Epithelial cell of proximal tubule (primary cell): ENCODE results near the gene PLEKHG4. TPM values are rescaled to one million over a fixed set of nuclear protein-coding genes. Genes with fewer than 3 reads are reported as not detected.

Source experiments
- DNase-seq: peaks from one replicate; pipeline ENCODE4 v3.0.0-alpha.2; 2011; ENCODE audit warnings: low read depth
- H3K4me3 ChIP-seq: 2 replicates; pipeline ENCODE4 v1.5.1; 2011; ENCODE audit warnings: low read depth, mild to moderate bottlenecking, low read length
- total RNA-seq: library from RNA; depleted of rRNA; stranded (reverse); fragments of >200 nt; gene quantifications from 2 replicates; pipeline ENCODE4 v1.2.3, GENCODE V29; 2015
- TF ChIP-seq, protein P1 (sequence below): conservative IDR thresholded peaks from 2 replicates; pipeline ENCODE4 v1.5.1; 2012; ENCODE audit warnings: low read depth, mild to moderate bottlenecking, low read length

The PLEKHG4 gene
- total RNA-seq, 1 donor from 2014 or later: 10.2 TPM

DNA sequence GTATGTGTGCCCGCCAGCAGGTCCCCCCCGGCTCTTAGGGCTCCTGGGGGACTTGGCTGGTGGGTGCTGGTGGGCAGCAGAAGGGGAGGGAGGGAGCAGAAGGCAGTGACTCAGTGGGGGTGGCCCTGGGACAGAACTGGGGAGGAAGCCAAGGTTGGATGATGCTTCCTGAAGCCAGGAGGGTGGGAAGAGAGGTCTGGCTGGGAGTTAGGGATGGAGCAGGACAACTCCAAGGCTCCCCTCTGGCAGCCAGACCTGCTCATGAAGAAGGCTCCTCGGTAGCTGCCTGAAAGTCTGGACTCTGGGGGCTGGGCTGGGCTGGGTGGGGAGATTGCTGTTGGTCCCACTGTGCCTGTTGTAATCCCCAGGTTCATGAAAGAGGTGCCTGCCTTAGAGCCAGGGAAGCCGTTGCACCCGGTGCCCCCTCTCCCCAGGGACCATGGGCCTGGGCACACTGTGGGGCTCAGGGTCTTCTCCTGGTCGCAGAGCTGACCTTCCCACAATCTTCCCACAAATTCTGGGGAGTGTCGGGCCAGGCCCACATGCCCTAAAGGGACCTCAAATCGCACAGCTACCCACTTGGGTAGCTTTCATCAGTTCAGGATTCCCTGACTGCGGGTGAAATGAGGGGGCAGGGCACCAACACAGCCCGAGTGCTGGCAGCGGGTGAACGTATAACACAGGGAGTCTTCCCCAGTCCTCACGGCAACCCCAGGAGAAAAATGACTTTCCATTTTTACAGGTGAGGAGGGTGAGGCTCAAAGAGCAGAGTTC lies 1.1 kb upstream of the PLEKHG4 start:
- no peak for DNase-seq
- H3K4me3 ChIP-seq: peak overlapping the region; percentile 70
- TF ChIP-seq, protein P1, sequence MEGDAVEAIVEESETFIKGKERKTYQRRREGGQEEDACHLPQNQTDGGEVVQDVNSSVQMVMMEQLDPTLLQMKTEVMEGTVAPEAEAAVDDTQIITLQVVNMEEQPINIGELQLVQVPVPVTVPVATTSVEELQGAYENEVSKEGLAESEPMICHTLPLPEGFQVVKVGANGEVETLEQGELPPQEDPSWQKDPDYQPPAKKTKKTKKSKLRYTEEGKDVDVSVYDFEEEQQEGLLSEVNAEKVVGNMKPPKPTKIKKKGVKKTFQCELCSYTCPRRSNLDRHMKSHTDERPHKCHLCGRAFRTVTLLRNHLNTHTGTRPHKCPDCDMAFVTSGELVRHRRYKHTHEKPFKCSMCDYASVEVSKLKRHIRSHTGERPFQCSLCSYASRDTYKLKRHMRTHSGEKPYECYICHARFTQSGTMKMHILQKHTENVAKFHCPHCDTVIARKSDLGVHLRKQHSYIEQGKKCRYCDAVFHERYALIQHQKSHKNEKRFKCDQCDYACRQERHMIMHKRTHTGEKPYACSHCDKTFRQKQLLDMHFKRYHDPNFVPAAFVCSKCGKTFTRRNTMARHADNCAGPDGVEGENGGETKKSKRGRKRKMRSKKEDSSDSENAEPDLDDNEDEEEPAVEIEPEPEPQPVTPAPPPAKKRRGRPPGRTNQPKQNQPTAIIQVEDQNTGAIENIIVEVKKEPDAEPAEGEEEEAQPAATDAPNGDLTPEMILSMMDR: peak; percentile 38

DNA sequence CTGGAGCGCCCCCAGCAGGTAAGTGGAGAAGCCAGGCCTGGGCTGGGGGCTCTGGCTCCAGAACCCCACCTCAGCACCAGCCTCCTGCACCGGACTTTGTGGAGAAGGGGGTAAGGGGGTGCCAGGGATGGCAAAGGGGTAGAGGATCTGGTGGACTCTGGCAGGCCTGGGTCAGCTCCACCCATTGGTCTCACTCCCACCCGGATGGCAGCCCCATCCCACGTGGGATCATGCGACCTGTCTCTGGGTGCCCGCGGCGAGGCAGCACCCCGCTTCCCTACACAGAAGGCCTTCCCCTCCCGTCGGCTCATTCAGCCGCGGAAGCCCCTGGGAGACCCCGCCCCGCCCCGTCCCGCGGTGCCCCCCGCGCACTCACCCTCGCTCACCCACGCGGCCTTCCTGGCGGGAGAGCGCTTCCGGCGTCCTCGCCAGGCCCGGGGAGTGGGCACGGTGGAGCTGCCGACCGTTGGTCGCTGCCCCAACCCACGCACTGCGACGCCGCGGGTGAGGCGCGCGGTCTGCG lies 498 bp upstream of the PLEKHG4 start:
- peak overlapping the region; percentile 70 for H3K4me3 ChIP-seq

DNA sequence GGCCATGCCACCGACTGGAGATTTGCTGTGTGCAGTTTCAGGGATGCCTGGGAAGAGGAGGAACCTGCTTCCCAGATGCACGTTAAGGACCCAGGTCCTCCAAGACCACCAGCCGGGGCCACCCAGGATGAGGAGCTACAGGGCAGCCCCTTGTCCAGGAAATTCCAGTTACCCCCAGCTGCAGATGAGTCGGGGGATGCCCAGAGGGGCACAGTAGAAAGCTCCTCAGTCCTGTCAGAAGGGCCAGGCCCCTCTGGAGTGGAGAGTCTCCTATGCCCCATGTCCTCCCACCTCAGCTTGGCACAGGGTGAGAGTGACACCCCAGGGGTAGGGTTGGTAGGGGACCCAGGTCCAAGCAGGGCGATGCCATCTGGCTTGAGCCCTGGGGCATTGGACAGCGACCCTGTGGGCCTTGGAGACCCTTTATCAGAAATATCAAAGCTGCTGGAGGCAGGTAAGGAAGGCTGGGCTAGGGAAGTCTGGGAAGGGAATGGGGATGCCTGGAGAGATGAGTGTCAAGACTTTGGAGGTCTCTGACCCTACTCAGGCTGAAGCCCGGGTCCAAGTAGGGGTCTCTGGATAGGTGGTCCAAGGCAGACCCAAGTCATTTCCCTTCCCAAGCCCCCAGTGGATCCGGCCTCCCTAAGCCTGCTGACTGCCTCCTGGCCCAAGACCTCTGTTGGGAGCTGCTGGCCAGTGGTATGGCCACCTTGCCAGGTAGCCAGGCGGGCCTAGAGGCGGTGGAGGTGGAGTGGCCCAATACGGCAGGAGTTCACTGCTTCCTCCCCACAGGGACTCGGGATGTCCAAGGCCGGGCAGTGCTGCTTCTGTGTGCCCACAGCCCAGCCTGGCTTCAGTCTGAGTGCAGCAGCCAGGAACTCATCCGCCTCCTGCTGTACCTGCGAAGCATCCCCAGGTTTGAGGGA lies 1.0 kb downstream of the PLEKHG4 start:
- no peak overlapping the region for H3K4me3 ChIP-seq
- DNase-seq: no peak
- TF ChIP-seq, protein P1: no peak

More for the DNA sequence above, 498 bp upstream of the PLEKHG4 start:
- TF ChIP-seq, protein P1: no peak
- no peak for DNase-seq

DNA sequence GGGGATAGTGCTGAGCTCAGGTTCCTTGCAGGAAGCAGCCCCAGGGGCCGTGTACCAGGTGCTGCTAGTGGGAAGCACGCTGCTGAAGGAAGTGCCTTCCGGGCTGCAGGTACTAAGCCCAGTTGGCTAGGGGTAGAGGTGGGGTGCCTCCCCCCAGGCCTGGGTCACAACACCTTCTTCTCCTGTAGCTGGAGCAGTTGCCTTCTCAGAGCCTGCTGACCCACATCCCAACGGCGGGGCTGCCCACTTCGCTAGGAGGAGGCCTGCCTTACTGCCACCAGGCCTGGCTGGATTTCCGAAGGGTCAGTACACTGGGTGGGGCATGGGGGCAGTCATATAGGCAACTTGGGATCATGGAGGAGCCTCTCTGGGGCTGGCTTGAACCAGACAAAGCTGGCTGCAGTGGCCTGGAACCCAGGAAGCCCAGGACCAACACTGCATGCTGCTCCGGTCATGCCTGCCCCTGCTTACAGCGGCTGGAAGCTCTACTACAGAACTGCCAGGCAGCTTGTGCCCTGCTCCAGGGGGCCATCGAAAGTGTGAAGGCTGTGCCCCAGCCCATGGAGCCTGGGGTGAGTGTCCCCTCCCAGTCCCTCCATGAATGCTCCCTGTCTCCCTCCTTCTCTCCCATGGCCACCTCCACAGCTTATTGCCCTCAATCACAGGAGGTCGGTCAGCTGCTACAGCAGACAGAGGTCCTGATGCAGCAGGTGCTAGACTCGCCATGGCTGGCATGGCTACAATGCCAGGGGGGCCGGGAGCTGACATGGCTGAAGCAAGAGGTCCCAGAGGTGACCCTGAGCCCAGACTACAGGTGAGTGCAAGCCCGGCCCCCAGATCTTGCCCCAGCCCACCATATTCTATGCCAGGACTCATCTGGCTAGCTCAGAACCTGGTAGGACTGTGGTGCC lies 2.5 kb downstream of the PLEKHG4 start:
- no peak overlapping the region for H3K4me3 ChIP-seq
- DNase-seq: no peak
- TF ChIP-seq, protein P1: no peak

DNA sequence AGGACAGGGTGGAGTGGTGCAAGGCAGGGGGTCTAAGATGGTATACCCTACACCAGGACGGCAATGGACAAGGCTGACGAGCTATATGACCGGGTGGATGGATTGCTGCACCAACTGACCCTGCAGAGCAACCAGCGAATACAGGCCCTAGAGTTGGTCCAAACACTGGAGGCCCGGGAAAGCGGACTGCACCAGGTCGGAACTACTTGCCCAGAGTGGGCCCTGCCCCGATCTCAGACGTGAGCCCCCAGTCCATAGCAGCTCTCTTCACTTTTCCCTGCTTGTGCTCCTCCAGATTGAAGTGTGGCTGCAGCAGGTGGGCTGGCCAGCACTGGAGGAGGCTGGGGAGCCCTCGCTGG lies 3.1 kb downstream of the PLEKHG4 start:
- DNase-seq: no peak
- TF ChIP-seq, protein P1: no peak
- no peak overlapping the region for H3K4me3 ChIP-seq
